ENCODE measurements around the gene MINK1. TPM values are rescaled to one million over a fixed set of nuclear protein-coding genes. Genes with fewer than 3 reads are reported as not detected.

MINK1 gene
- total RNA-seq, result 25.7 and 31.9 TPM in 2 replicates

DNA sequence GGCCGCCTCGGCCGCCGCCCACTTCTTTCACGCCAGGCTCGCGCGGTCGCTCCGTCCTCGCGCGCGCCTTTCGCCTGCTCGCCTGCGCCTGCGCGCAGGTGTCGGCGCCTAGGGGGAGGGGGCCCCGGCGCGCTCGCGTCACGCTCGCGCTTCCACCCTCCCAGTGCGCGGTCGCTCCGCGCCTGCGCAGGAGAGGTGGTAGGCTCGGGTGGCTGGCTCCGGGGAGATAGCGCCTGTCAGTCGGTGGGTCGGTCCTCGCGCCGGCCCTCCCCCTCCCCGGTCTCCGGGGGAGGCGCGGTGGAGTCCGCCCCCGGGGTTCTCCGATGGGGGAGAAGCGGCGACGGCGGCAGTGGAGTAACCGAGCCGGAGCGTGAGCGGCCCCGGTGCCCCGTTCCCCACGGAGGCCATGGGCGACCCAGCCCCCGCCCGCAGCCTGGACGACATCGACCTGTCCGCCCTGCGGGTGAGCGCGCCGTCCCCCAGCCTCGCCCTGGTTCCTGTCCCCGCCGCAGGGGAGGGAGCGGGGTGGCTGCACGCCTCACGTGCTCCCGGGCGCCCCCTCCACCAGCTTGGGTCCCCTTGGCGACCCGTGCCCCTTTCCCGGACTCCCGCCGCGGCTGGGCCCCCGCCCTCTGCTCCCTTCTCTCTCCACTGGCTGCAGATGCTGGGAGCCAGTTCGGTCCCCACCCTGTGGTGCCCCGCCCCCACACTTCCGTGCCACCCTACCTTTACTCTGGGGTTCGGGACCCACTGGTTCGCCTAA lies at the start of gene MINK1:
Gene MINK1, plus strand, starts transcription at position 163 of the 763 bp plus-strand sequence. Its CDS starts 244 bp downstream, at position 407.

GRCh38 chr17:4786106-4786511 lies 47.0 kb upstream of the MINK1 start, which contains the start of gene VMO1:
VMO1 (minus strand) TSS chr17:4786364; CDS start chr17:4786352, 12 bp downstream.

DNA sequence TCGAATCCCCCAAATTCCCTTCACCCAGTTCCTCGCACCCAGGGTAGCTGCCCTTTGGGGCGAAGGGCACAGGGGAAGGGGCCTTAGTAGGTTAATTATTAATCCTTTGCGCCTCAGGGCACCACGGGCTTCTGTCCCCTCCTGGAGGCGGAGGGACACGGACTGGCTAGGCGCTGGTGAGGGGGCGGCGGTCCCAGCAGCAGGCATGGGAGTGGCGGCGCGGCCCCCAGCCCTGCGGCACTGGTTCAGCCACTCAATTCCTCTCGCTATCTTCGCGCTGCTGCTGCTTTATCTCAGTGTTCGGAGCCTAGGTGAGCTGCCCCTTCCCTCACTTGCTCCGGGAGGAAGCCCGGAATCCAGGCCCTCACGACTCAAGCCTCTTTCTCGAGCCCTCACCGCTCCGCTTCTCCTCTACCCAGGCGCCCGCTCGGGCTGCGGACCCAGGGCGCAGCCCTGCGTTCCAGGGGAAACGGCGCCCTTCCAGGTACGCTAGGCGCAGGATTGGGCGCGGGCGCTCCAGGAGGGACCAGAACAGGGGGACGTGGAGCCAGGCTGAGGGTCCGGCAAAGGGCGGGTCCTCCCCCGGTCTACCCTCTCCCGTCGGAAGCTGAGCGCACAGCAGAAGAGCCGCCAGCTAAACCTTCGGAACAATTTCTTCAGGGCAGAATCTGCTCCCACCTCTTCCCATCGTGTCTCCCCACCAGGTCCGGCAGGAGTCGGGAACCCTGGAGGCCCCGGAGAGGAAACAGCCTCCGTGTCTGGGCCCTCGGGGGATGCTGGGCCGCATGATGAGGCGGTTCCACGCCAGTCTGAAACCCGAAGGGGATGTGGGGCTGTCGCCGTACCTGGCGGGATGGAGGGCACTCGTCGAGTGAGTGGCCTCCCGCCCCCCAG lies 44.1 kb upstream of the MINK1 start, which contains the start of gene GLTPD2:
Gene GLTPD2, plus strand, starts transcription at position 158 of the 894 bp plus-strand sequence. Its CDS starts 48 bp downstream, at position 206.

GRCh38 chr17:4802228-4802627 lies 30.9 kb upstream of the MINK1 start, which contains the start of gene C17orf114:
C17orf114 (minus strand) TSS chr17:4802328.

DNA sequence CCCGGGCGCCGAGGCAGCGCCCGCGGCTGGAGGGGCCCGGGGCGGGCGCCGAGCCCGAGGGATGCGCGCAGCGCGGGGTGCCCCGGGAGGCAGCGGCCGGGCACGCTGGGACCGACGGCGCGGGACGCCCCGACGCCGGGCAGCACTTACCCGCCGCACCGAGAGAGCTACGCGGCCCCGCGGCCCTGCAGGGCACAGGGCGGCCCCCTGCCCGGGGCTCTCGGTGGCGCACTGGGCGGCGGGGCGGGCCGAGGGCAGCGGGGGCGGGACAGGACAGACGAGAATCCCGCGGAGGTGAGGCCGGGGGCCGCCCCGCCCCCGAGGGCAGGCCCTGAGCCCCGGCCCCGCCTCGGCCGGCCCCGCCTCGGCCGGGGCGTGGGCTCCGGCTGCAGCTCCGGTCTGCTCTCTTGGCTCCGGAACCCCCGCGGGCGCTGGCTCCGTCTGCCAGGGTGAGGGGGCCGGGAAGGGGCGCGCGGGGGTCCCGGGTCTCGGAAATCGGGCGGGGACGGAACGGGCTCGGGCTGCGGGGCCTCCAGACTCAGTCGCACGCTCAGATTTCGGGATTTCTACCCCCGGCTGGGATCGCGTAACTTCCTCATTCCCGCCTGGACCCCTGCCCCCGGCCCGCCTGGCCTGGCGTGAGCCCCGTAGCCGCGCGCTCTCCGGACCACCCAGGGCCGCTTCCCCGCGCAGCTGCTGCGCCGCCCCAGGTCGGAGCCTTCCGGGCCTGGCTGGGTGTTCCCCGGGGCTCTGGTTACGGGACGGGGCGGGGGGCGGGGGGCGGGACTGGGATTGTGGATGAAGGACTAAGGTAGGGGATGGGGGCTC lies 26.1 kb upstream of the MINK1 start, which contains the start of gene PLD2:
Gene PLD2, plus strand, starts transcription at position 376 of the 828 bp plus-strand sequence. CDS start 621 bp downstream, outside the sequence.

GRCh38 chr17:4899341-4900230 lies 66.4 kb downstream of the MINK1 start, which contains the start of gene C17orf107:
C17orf107 (plus strand) TSS chr17:4899536; CDS start chr17:4899763, 227 bp downstream.

GRCh38 chr17:4903051-4903818 lies 70.1 kb downstream of the MINK1 start, which contains the start of gene CHRNE:
CHRNE (minus strand) TSS chr17:4903098; CDS start chr17:4903063, 35 bp downstream.

DNA sequence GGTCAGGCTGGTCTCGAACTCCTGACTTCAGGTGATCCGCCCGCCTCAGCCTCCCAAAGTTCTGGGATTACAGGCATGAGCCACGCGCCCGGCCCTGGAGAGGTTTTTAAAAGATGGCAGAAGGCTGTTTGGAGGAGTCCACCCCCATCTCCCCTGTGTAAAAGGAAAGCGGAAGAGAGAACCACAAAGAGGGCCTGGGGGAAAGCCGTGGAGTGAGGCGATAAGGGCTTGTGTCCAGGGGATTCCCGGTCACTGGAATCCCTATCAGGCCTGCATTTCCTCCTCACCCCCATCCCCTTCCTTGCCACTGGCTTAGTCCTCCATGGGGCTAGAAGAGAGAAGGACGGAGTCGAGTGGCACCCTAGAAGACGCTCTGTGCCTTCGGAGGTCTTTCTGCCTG lies 98.8 kb downstream of the MINK1 start, which contains the start of gene GP1BA:
Gene GP1BA, plus strand, starts transcription at position 315 of the 400 bp plus-strand sequence. CDS start 328 bp downstream, outside the sequence.

DNA sequence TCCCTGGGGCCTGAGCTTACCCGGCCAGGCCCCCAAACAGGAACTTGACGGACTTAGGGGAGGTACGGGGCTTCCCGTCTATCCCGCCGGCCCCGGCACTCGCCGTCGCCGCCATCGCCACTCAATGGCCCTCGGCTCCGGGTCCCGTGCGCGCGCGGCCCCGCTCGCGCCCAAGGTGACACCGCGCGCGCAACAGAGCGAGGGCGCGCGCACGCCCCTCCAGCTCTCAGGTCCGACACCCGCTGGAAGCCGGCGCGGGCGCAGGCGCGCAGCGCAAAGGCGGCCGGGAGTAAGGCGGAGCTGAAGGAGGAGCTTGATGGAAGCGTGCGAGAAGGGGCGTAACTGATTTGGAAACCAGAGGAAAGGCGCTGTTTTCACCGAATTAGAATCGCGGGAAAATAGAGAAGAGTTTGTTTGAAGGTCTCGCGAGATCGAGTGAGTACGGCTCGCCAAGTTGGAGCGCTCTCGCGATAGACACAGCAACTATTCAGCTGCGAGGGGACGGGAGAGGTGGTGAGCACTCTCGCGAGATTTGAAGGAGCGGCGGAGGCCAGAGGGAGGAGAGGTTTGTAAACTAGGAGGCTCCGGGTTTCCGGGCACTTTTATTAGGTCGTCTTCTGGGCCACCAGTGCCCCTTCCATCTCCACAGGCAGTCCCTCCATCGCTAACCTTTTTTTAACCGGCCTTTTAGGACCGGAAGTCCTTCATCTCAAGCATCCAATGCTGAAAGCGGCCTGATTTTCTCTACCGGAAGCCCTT lies 106.8 kb downstream of the MINK1 start, which contains the start of the genes RNF167 and SLC25A11:
Gene RNF167, plus strand, starts transcription at position 473 of the 759 bp plus-strand sequence. CDS start 642 bp downstream, outside the sequence.
Gene SLC25A11, minus strand, starts transcription at position 251 of the 759 bp plus-strand sequence. Its CDS starts 136 bp downstream, at position 115.

Other genes with a start within 250 kb of the MINK1 start
- 0.47 and 10.1 TPM in 2 replicates for gene SMTNL2, start 248.8 kb upstream of the MINK1 start, total RNA-seq
- 0.17 TPM in 1 of 2 replicates, not detected in the other for gene ALOX15, start 191.7 kb upstream of the MINK1 start, total RNA-seq
- 11.3 and 13.7 TPM in 2 replicates for gene PELP1, start 129.2 kb upstream of the MINK1 start, total RNA-seq
- gene ARRB2, start 122.7 kb upstream of the MINK1 start, total RNA-seq, result 2.4 and 2.5 TPM in 2 replicates
- 11.3 and 18.5 TPM in 2 replicates for gene MED11, start 101.9 kb upstream of the MINK1 start, total RNA-seq
- 0.09 TPM in 1 of 2 replicates, not detected in the other for gene ZMYND15, start 93.5 kb upstream of the MINK1 start, total RNA-seq
- 0.63 and 1.6 TPM in 2 replicates for gene CXCL16, start 93.4 kb upstream of the MINK1 start, total RNA-seq
- gene TM4SF5, start 61.5 kb upstream of the MINK1 start, total RNA-seq, result not detected in 2 replicates
- 1.1 and 1.2 TPM in 2 replicates for gene VMO1, start 47.0 kb upstream of the MINK1 start, total RNA-seq
- gene GLTPD2, start 44.4 kb upstream of the MINK1 start, total RNA-seq, result not detected in 2 replicates
- 134 and 196 TPM in 2 replicates for gene PSMB6, start 37.2 kb upstream of the MINK1 start, total RNA-seq
- gene PLD2, start 26.2 kb upstream of the MINK1 start, total RNA-seq, result 19.9 and 20.4 TPM in 2 replicates
- gene C17orf107, start 66.2 kb downstream of the MINK1 start, total RNA-seq, result 3.2 and 3.5 TPM in 2 replicates
- 0.47 and 1.2 TPM in 2 replicates for gene CHRNE, start 69.8 kb downstream of the MINK1 start, total RNA-seq
- not detected in 2 replicates for gene GP1BA, start 98.9 kb downstream of the MINK1 start, total RNA-seq
- gene SLC25A11, start 106.7 kb downstream of the MINK1 start, total RNA-seq, result 46.7 and 67.4 TPM in 2 replicates
- gene RNF167, start 106.9 kb downstream of the MINK1 start, total RNA-seq, result 13.3 and 16.9 TPM in 2 replicates
- gene PFN1, start 115.2 kb downstream of the MINK1 start, total RNA-seq, result 419 and 524 TPM in 2 replicates
- gene ENO3, start 117.8 kb downstream of the MINK1 start, total RNA-seq, result 2.2 TPM in 2 replicates
- 51.7 and 58.0 TPM in 2 replicates for gene SPAG7, start 134.5 kb downstream of the MINK1 start, total RNA-seq
- 4.5 and 5.4 TPM in 2 replicates for gene CAMTA2, start 154.3 kb downstream of the MINK1 start, total RNA-seq
- 0.09 and 0.32 TPM in 2 replicates for gene INCA1, start 164.2 kb downstream of the MINK1 start, total RNA-seq
- gene KIF1C, start 164.6 kb downstream of the MINK1 start, total RNA-seq, result 70.3 and 76.3 TPM in 2 replicates
- gene SLC52A1, start 202.1 kb downstream of the MINK1 start, total RNA-seq, result 0.32 TPM in 1 of 2 replicates, not detected in the other
- 0.69 and 1.3 TPM in 2 replicates for gene ZFP3, start 245.1 kb downstream of the MINK1 start, total RNA-seq